ENCODE results near the gene CDK11B. TPM values are rescaled to one million over a fixed set of nuclear protein-coding genes. Genes with fewer than 3 reads are reported as not detected.
"Not testable (repeated sequence)": the region's sequence is repeated elsewhere in the genome, so short reads cannot be mapped to it uniquely, and the experiment has no call there.

Gene CDK11B
- polyA plus RNA-seq (2011; rRNA removed) (5.9 and 6.3 TPM in 2 replicates), polyA minus RNA-seq (2011; rRNA and poly(A)+ RNA removed) (2.4 and 4.7 TPM in 2 replicates)

DNA sequence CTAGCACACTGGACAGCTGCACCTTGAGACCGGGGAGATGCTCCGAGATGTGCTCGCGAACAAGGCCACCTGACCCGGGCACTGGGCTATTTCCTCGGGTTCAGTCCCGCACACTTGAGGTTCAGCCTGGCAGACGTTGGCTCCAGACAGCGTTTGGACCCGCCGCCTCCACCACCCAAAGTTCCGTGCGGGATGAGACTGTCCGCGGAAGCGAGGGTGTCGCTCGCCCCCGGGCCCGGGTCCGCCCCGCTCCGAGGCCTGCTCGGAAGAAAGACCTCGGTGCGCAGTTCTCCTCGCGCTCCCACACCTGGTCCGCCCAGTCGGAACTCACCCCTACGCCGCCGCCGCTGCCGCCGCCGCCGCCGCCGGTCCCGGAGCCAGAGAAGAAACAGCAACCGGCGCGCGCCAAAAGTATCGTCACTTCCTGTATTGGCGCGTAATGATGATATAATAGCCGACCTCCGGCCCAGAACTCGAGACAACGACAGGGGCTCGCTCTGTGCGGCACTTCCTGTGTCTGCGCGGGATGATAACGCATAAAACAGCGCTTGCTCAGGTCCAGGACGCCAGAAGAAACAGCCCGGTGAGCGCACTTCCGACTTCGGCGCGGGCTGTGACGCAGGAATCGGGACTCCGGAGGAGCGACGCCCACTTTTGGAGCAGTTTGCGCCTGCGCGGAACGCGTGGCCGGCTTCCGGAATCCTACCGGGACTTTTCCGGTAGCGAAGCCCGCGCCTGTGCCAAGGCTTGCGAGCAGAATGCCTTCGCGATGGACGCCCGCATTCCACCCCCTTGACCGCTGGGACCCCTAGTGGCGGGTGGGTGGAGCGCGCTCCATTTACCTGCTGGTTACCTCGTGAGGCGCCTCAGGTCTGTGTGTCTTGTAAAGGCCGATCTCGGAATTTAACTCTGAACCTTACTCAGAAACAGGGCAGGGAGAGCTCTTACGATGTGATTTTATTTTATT, at the start of gene CDK11B:
Gene CDK11B, minus strand, starts transcription at position 422 of the 967 bp plus-strand sequence. CDS start 1,519 bp downstream, outside the sequence.
- POLR2A ChIA-PET; H3K36me3 ChIP-seq (ENCODE audit: control insufficient read depth, insufficient read depth, low read length); H3K27me3 ChIP-seq (ENCODE audit: control insufficient read depth, insufficient read depth, low read length); CTCF ChIA-PET: not testable (repeated sequence)
- DNase-seq (ENCODE audit: low read depth) = peak; percentile 94
- peak within 1 kb of the TSS; percentile 48 for H3K4me3 ChIP-seq (ENCODE audit: low read depth, low read length)
- TF ChIP-seq, protein P1, sequence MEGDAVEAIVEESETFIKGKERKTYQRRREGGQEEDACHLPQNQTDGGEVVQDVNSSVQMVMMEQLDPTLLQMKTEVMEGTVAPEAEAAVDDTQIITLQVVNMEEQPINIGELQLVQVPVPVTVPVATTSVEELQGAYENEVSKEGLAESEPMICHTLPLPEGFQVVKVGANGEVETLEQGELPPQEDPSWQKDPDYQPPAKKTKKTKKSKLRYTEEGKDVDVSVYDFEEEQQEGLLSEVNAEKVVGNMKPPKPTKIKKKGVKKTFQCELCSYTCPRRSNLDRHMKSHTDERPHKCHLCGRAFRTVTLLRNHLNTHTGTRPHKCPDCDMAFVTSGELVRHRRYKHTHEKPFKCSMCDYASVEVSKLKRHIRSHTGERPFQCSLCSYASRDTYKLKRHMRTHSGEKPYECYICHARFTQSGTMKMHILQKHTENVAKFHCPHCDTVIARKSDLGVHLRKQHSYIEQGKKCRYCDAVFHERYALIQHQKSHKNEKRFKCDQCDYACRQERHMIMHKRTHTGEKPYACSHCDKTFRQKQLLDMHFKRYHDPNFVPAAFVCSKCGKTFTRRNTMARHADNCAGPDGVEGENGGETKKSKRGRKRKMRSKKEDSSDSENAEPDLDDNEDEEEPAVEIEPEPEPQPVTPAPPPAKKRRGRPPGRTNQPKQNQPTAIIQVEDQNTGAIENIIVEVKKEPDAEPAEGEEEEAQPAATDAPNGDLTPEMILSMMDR (IDR thresholded peaks at IDR 0.05; ENCODE audit: insufficient read depth, low read depth, low read length) = peak; percentile 21

DNA sequence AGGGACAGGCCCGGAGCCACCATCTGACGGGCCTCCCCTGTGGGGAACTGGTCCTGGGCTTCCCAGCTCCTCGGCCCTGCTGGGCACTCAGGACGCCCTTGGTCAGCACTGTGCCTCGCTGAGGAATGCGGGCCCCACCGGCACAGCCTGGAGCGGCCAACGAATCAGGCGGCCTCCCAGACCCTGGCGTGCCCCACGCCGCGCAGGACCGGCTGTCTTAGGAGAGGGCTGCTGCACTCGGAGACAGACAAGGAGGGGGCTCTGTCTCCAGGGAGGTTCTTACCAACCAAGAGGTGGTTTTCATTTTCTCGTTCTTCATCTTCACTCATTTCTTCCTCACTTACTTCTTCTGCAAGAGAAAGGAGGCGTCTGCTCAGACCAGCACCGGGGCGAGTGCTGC, 49.1 kb upstream of the CDK11B start:
- POLR2A ChIA-PET; H3K36me3 ChIP-seq (ENCODE audit: control insufficient read depth, insufficient read depth, low read length); DNase-seq (ENCODE audit: low read depth); H3K27me3 ChIP-seq (ENCODE audit: control insufficient read depth, insufficient read depth, low read length); H3K4me3 ChIP-seq (ENCODE audit: low read depth, low read length); CTCF ChIA-PET: not testable (repeated sequence)

DNA sequence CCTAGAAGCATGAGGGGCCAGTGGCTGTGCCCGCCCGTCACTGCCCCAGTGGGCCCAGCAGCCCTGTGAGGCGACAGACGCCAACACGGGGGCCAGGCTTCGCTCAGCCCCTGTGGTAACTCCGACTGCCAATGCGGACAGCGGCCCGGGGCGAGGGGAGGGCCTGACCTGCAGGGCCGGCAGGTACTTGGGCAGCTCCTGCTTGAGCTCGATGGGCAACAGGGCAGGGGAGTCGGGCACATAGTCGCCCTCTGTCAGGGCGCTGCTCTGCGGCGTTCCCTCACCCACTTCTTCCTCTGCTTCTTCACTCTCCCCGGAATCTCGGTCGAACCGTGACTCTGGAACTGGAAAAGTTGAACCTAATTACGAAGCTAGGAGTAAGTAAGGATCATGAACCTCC, 48.4 kb upstream of the CDK11B start:
- DNase-seq (ENCODE audit: low read depth); CTCF ChIA-PET; POLR2A ChIA-PET: not testable (repeated sequence)

DNA sequence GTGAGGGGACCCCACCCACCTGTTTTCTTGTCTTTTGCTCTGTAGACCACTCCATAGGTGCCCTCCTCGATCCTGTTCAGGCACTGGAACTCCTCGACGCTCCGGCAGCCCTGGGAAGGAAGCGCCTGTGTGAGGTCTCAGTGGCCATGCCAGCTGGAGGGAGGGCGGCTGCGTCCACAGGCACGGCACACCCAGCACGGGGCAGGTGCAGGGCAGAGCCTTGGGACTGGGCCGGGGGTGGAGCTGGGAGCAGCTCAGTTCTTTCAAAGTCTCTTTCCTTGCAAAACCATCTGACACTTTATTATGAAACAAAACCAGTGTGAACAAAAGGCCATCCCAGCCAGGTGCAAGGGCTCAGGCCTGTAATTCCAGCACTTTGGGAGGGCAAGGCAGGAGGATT, 46.8 kb upstream of the CDK11B start:
- DNase-seq (ENCODE audit: low read depth); POLR2A ChIA-PET; H3K36me3 ChIP-seq (ENCODE audit: control insufficient read depth, insufficient read depth, low read length); CTCF ChIA-PET; H3K4me3 ChIP-seq (ENCODE audit: low read depth, low read length); H3K27me3 ChIP-seq (ENCODE audit: control insufficient read depth, insufficient read depth, low read length): not testable (repeated sequence)

More for the DNA sequence above, 48.4 kb upstream of the CDK11B start:
- H3K36me3 ChIP-seq (ENCODE audit: control insufficient read depth, insufficient read depth, low read length); H3K4me3 ChIP-seq (ENCODE audit: low read depth, low read length); H3K27me3 ChIP-seq (ENCODE audit: control insufficient read depth, insufficient read depth, low read length): not testable (repeated sequence)

DNA sequence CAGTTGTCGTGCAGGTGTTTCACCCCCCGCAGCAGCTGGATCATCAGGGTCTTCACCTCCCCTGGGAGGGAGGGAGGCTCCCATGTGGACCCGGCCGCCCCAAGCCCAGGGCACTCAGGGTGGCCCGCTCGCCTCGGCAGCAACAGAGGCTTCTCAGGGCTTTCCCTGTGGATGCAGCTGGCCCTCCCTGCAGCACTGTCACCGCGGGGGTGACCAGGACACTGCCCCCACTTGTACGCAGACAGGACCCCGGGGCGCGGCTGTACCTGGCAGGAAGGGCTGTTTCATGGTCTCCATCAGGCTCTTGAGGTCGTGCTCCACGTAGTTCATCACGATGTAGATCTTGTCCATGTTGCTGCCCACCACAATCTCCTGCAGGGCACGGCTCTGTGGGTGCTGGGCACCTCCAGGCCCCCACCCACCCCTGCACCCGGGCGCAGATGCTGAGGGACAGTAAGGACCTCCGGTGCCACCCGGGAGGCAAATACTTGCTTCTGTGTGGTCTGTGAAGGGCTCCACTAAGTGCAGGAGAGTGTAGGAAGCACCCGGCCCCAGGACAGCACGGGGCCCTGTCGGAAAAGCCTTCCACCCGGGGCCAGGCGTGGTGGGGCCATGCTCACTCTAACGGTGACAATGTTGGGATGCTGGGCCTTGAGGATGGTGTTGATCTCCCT, 45.6 kb upstream of the CDK11B start:
- CTCF ChIA-PET; H3K27me3 ChIP-seq (ENCODE audit: control insufficient read depth, insufficient read depth, low read length); H3K36me3 ChIP-seq (ENCODE audit: control insufficient read depth, insufficient read depth, low read length); DNase-seq (ENCODE audit: low read depth); H3K4me3 ChIP-seq (ENCODE audit: low read depth, low read length); POLR2A ChIA-PET: not testable (repeated sequence)

DNA sequence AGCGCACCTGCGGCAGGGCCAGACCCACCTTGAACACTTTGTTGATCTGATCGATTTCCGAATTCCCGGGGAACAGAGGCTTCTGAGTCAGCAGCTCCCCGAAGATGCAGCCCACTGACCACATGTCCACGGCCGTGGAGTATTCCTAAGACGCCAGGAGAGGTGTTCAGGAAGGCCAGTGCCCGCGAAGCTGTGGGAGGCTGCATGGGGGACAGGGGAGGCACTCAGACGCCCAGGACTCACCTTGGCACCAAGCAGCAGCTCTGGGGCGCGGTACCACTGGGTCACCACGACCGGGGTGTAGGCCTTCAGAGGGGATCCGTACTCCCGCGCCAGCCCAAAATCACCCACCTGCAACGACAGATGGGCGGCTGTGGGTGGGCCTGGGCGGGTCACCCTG, 45.0 kb upstream of the CDK11B start:
- ChIA-PET CTCF (no interaction called here), POLR2A (no interaction called here)
- Histone ChIP-seq H3K36me3 (ENCODE audit: control insufficient read depth, insufficient read depth, low read length) (peaks cover 1% of the 10 kb centered on the region; the same call in 1 of the 2 replicates), H3K27me3 (ENCODE audit: control insufficient read depth, insufficient read depth, low read length) (no peaks in the 10 kb centered on the region), H3K4me3 (ENCODE audit: low read depth, low read length) (no peak overlapping the region)
- DNase-seq (ENCODE audit: low read depth) = no peak
- TF ChIP-seq, protein P1 (IDR thresholded peaks at IDR 0.05; ENCODE audit: insufficient read depth, low read depth, low read length) = no peak

DNA sequence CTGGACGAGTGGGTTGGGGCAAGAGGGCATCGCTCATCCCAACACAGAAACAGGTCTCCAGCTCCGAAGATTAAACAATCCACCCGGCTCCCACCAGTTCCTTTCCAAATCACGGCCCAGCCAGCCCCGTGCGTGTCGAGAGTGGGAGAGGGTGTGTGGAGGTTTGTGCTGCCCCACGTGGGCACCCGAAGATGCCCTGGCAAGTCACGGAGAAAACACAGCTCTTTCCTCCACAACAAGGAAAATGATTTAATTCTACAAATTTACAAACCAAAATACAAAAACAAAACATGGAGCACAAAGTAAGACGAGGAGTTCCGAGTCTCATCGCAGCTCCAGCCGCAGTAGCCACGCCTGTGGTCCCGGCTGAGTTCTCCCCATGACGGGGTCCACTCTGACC, 43.7 kb upstream of the CDK11B start:
- H3K27me3 ChIP-seq (ENCODE audit: control insufficient read depth, insufficient read depth, low read length); POLR2A ChIA-PET; H3K4me3 ChIP-seq (ENCODE audit: low read depth, low read length); H3K36me3 ChIP-seq (ENCODE audit: control insufficient read depth, insufficient read depth, low read length); CTCF ChIA-PET; DNase-seq (ENCODE audit: low read depth): not testable (repeated sequence)

DNA sequence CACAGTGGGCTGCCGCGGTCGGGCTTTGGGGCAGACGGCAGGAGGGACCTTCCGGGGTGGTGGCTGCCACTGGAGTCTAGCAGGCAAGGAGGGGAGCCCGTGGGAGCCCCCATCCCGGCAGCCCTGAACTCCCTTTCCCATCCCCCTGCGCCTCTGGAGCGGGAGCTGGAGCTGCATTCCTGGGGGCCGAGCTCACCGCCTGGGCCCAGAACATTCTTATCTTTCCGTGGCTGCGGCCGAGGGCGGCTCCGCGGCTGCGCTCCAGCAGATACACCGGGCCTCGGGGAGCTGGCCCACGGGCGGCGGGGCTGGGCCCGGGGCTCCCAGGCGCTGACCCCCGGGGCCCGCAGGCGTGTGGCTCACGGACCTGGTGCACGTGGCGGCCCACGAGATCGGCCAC, 41.8 kb upstream of the CDK11B start:
- POLR2A ChIA-PET; CTCF ChIA-PET; DNase-seq (ENCODE audit: low read depth); H3K4me3 ChIP-seq (ENCODE audit: low read depth, low read length); H3K36me3 ChIP-seq (ENCODE audit: control insufficient read depth, insufficient read depth, low read length); H3K27me3 ChIP-seq (ENCODE audit: control insufficient read depth, insufficient read depth, low read length): not testable (repeated sequence)

DNA sequence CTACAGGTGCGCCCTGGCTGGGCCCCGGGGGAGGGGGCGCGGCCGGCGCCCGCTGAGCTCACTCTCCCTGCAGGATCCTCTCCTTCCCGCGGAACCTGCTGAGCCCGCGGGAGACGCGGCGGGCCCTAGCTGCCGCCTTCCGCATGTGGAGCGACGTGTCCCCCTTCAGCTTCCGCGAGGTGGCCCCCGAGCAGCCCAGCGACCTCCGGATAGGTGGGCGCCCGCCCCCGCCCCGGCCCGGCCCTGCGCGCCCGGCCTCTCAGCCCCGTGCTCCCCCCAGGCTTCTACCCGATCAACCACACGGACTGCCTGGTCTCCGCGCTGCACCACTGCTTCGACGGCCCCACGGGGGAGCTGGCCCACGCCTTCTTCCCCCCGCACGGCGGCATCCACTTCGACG, 41.3 kb upstream of the CDK11B start:
- DNase-seq (ENCODE audit: low read depth); H3K27me3 ChIP-seq (ENCODE audit: control insufficient read depth, insufficient read depth, low read length); POLR2A ChIA-PET; H3K4me3 ChIP-seq (ENCODE audit: low read depth, low read length); CTCF ChIA-PET; H3K36me3 ChIP-seq (ENCODE audit: control insufficient read depth, insufficient read depth, low read length): not testable (repeated sequence)

DNA sequence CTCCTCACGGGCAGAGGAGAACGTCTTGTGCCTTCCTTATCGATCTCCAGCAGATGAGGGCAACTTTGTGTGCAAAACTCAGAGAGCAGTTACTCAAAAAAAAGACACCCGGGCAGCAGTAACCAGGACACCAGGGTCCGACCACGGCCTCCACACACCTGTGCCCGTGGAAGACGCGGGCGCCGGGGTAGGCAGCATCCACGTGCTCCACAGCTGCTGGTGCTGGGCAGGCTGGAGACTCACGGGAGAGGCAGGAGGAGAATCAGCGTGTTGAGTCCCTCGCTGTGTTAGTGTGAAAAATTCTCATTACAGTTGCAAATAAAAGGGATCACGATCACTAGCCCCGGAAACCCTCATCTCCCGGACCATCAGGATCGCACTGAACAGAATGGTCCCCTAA, 40.3 kb upstream of the CDK11B start:
- H3K36me3 ChIP-seq (ENCODE audit: control insufficient read depth, insufficient read depth, low read length); H3K4me3 ChIP-seq (ENCODE audit: low read depth, low read length); DNase-seq (ENCODE audit: low read depth); POLR2A ChIA-PET; H3K27me3 ChIP-seq (ENCODE audit: control insufficient read depth, insufficient read depth, low read length); CTCF ChIA-PET: not testable (repeated sequence)

All from BJ (cell line).